Activated CD4-positive, alpha-beta memory T cell treated with anti-CD3 and anti-CD28 coated beads, Interleukin-2, amount 10 ng/mL, durations not matched to agents 7 days and 5 days (primary cell): ENCODE measurements around the gene BATF. TPM values are rescaled to one million over a fixed set of nuclear protein-coding genes. Genes with fewer than 3 reads are reported as not detected.
A peak's percentile ranks its signal among the peaks of the same experiment; 100 is the strongest.

Experiments
- CTCF ChIA-PET: fragments of 350-600 bp; sonication (Branson Sonifier 250); formaldehyde crosslinking; loops from one replicate; lab custom pipeline; 2021; ENCODE audit warnings: antibody characterized with exemption, inconsistent platforms; lab: Charles Lee
- POLR2A ChIA-PET: fragments of 350-600 bp; sonication (Branson Sonifier 250); formaldehyde crosslinking; loops from one replicate; lab custom pipeline; 2021; ENCODE audit warnings: antibody characterized with exemption; lab: Charles Lee
- DNase-seq: peaks from one replicate; pipeline ENCODE4 v3.0.0-alpha.2; 2020
- H3K27ac Mint-ChIP-seq: one replicate; pipeline ENCODE4 v1.8.0; 2021; ENCODE audit warnings: mild to moderate bottlenecking, mixed read lengths
- H3K27me3 Mint-ChIP-seq: one replicate; pipeline ENCODE4 v1.8.0; 2021; ENCODE audit warnings: mixed read lengths
- H3K36me3 Mint-ChIP-seq: one replicate; pipeline ENCODE4 v1.8.0; 2021; ENCODE audit warnings: low read depth, mixed read lengths
- H3K4me1 Mint-ChIP-seq: one replicate; pipeline ENCODE4 v1.8.0; 2021; ENCODE audit warnings: mixed read lengths
- H3K4me3 Mint-ChIP-seq: one replicate; pipeline ENCODE4 v1.8.0; 2021; ENCODE audit warnings: mild to moderate bottlenecking, mixed read lengths
- H3K9me3 Mint-ChIP-seq: one replicate; pipeline ENCODE4 v1.8.0; 2021; ENCODE audit warnings: mixed read lengths
- total RNA-seq, 2 experiments: library from RNA; stranded (reverse); gene quantifications; one replicate each; pipeline ENCODE4 v1.2.3, GENCODE V29; 2021

The BATF gene
- total RNA-seq, 2 experiments from 2014 or later: 63.0 to 66.1 TPM

- Mint-ChIP-seq H3K9me3 (no peaks in the 10 kb centered on the region), H3K4me3 (peak overlapping the region; percentile 19), H3K27ac (peak overlapping the region; percentile 99), H3K27me3 (no peaks in the 10 kb centered on the region), H3K4me1 (peaks cover 81% of the 10 kb centered on the region), H3K36me3 (peaks cover 40% of the 10 kb centered on the region)
- POLR2A ChIA-PET: interaction anchor here (1.0 to 5.6 kb wide), 9 partner anchors 10 to 50 kb away, joined by 3 to 172 read pairs (median 4); partner anchors contain the start of gene BATF
- DNase-seq: no peak
- CTCF ChIA-PET: interaction anchor here (0.7 to 5.5 kb wide), 7 partner anchors 11 to 50 kb away, joined by 3 to 41 read pairs (median 3); partner anchors contain the start of gene BATF
These were observed 16.9 kb downstream of the BATF start for GRCh38 chr14:75539162-75539560.

DNA sequence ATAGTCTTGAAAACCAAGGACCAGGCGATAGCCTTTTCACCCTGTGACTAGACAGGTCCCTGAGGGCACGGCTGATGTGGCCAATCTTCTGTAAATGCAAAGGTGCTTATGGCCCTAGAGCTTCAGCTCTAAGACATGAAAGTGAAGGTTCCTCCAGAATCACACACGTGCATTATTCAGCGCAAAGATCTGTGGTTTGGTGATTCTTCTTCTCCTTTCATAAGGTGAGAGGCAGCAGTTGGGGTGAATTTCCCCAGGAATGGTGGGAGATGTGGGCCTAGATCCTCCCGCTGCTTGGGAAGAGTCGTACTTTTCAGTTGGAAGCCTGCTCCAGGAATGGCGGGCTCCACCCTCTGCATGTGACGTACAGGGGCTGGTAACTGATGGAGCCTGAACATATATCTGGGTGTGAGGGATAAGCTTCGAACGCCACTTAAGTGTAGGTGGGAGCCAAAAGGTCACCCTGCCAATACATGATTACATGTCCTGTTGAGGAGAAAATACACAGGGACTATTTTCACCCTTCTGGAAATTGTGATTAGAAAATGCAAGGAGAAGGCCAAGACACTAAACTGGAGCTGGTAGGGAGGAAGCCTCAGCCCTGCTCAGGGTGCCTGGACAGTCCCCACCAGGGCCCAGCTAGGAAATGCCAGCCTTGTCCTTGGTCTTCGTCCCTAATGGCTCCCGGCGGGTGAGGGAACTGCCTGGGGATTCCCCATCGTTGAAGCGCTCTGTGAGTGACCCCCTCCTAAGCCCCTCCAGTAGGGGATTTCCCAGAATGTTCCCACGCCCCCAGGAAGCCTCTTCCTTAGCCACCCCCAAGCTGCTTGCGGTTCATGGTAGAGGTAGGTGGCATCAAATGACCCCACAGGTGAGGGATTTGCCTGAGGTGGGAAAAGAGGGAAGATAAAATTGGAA, 17.6 kb downstream of the BATF start:
- Mint-ChIP-seq H3K27me3 (no peaks in the 10 kb centered on the region), H3K9me3 (no peaks in the 10 kb centered on the region), H3K36me3 (peaks cover 41% of the 10 kb centered on the region), H3K4me1 (peaks cover 82% of the 10 kb centered on the region), H3K27ac (peak overlapping the region; percentile 99), H3K4me3 (peak overlapping the region; percentile 19)
- ChIA-PET POLR2A (interaction anchor here (0.7 to 5.6 kb wide), 12 partner anchors 9 to 413 kb away, joined by 3 to 172 read pairs (median 4); partner anchors contain the start of genes BATF and NEK9), CTCF (interaction anchor here (0.7 to 5.5 kb wide), 7 partner anchors 12 to 51 kb away, joined by 3 to 41 read pairs (median 3); partner anchors contain the start of gene BATF)
- no peak for DNase-seq

- no peaks in the 10 kb centered on the region for H3K27me3 Mint-ChIP-seq
- H3K27ac Mint-ChIP-seq: peak overlapping the region; percentile 99
- H3K4me3 Mint-ChIP-seq: no peak overlapping the region
- H3K9me3 Mint-ChIP-seq: no peaks in the 10 kb centered on the region
- H3K36me3 Mint-ChIP-seq: peaks cover 37% of the 10 kb centered on the region
- ChIA-PET POLR2A (interaction anchor here (0.7 to 5.6 kb wide), 9 partner anchors 9 to 414 kb away, joined by 3 to 172 read pairs (median 3); partner anchors contain the start of genes BATF and NEK9), CTCF (interaction anchor here (1.0 to 5.5 kb wide), 5 partner anchors 12 to 51 kb away, joined by 3 to 41 read pairs (median 6); partner anchors contain the start of gene BATF)
- peaks cover 81% of the 10 kb centered on the region for H3K4me1 Mint-ChIP-seq
- DNase-seq: no peak
These were observed 18.2 kb downstream of the BATF start for GRCh38 chr14:75540479-75540851.

DNA sequence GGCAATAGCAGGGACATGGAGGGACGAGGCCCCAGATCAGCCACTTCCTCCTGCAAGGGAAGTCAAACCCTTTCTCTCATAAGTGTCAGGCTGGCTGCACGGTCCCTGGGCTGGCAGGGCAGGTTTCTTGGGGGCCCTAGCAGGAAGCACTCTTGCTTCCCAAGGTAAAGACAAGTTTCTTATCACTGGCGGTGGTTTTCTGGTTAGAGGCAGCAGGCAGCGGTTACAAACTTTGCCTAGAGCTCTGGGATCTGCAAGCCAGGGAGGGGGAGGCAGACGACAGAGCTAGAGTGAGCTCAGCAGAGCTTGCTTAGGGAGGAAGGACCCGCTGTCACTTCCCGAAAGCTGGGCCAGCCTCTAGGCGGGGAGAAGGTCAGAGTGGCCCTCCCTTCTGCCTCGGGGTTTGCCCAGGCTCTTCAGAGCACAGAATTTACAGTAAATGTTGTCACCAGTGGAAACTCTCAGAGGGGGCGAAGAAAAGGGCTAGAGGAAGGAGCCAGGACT, 20.4 kb downstream of the BATF start:
- H3K4me1 Mint-ChIP-seq: peaks cover 77% of the 10 kb centered on the region
- H3K9me3 Mint-ChIP-seq: no peaks in the 10 kb centered on the region
- peak overlapping the region; percentile 99 for H3K27ac Mint-ChIP-seq
- ChIA-PET CTCF (interaction anchor here (0.6 to 5.5 kb wide), 12 partner anchors 9 to 235 kb away, joined by 3 to 41 read pairs (median 6); partner anchors contain the start of genes BATF, ERG28 and TTLL5), POLR2A (interaction anchor here (0.8 to 5.6 kb wide), 12 partner anchors 9 to 540 kb away, joined by 3 to 172 read pairs (median 6); partner anchors contain the start of genes BATF, EIF2B2 and NEK9)
- DNase-seq: peak; percentile 82
- no peaks in the 10 kb centered on the region for H3K27me3 Mint-ChIP-seq
- peak overlapping the region; percentile 57 for H3K4me3 Mint-ChIP-seq
- H3K36me3 Mint-ChIP-seq: peaks cover 44% of the 10 kb centered on the region

DNA sequence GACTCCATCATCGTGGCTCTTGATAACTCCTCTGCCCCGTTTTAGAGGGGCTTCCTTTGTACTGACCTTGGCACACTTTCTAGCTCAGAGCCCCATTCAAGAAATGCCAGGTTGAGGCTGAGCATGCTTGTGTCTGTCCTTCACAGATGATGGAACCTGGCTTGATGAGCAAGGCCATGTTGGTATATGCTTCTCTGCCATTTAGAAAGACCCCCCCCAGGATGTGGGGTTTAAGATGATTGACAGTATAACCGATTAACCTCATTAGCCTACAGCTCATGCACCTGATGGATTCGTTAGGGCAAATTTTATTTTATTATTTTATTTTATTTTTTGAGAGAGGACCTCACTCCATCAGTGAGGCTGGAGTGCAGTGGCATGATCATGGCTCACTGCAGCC, 21.0 kb downstream of the BATF start:
- peak overlapping the region; percentile 57 for H3K4me3 Mint-ChIP-seq
- peaks cover 80% of the 10 kb centered on the region for H3K4me1 Mint-ChIP-seq
- H3K27ac Mint-ChIP-seq: peak overlapping the region; percentile 99
- H3K9me3 Mint-ChIP-seq: no peaks in the 10 kb centered on the region
- ChIA-PET CTCF (interaction anchor here (1.1 to 5.5 kb wide), 11 partner anchors 10 to 118 kb away, joined by 4 to 41 read pairs (median 6); partner anchors contain the start of genes BATF, ERG28 and TTLL5), POLR2A (interaction anchor here (1.0 to 5.6 kb wide), 10 partner anchors 10 to 540 kb away, joined by 3 to 172 read pairs (median 6); partner anchors contain the start of genes BATF, EIF2B2 and NEK9)
- DNase-seq: no peak
- peaks cover 48% of the 10 kb centered on the region for H3K36me3 Mint-ChIP-seq
- H3K27me3 Mint-ChIP-seq: no peaks in the 10 kb centered on the region

DNA sequence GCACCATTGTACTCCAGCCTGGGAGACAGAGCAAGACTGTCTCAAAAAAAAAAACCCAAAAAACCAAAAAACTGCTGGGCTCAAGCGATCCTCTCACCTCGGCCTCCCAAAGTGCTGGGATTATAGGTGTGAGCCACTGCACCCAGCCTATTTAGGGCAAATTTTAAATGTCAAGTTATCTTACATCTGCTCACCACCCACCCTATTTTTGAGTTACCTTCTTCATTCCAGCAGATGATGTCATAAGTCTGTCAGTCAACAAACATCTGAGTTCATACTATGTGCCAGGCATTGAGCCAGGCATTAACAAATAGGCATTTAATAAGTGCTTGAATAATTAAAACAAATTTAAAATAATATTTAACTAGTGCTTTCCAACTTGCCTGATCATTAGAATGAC, 21.5 kb downstream of the BATF start:
- Mint-ChIP-seq H3K27me3 (no peaks in the 10 kb centered on the region), H3K9me3 (no peaks in the 10 kb centered on the region), H3K4me1 (peaks cover 81% of the 10 kb centered on the region), H3K36me3 (peaks cover 50% of the 10 kb centered on the region), H3K27ac (peak overlapping the region; percentile 99), H3K4me3 (peak overlapping the region; percentile 11)
- POLR2A ChIA-PET: interaction anchor here (1.1 to 5.6 kb wide), 6 partner anchors 13 to 541 kb away, joined by 3 to 172 read pairs (median 10); partner anchors contain the start of genes BATF and EIF2B2
- DNase-seq: no peak
- CTCF ChIA-PET: interaction anchor here (1.1 to 5.5 kb wide), 6 partner anchors 17 to 55 kb away, joined by 3 to 41 read pairs (median 6); no protein-coding TSS in a partner anchor

DNA sequence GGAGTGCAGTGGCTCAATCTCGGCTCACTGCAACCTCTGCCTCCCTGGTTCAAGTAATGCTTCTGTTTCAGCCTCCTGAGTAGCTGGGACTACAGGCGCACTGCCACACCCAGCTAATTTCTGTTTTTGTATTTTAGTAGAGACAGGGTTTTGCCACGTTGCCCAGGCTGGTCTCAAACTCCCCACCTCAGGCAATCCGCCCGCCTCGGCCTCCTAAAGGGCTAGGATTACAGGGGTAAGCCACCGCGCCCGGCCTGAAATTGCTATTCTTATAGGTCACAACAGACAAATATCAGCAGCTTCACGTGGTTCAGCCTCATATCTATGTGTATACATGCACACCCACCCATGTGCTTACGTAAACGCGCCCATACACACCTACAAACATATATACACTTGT, 23.6 kb downstream of the BATF start:
- Mint-ChIP-seq H3K27ac (no peak overlapping the region), H3K9me3 (no peaks in the 10 kb centered on the region), H3K27me3 (no peaks in the 10 kb centered on the region), H3K36me3 (peaks cover 47% of the 10 kb centered on the region), H3K4me1 (peaks cover 72% of the 10 kb centered on the region), H3K4me3 (no peak overlapping the region)
- CTCF ChIA-PET: no interaction called here
- DNase-seq: no peak
- POLR2A ChIA-PET: interaction anchor here (1.2 to 1.3 kb wide), 2 partner anchors 11 to 16 kb away, joined by 3 read pairs; no protein-coding TSS in a partner anchor

DNA sequence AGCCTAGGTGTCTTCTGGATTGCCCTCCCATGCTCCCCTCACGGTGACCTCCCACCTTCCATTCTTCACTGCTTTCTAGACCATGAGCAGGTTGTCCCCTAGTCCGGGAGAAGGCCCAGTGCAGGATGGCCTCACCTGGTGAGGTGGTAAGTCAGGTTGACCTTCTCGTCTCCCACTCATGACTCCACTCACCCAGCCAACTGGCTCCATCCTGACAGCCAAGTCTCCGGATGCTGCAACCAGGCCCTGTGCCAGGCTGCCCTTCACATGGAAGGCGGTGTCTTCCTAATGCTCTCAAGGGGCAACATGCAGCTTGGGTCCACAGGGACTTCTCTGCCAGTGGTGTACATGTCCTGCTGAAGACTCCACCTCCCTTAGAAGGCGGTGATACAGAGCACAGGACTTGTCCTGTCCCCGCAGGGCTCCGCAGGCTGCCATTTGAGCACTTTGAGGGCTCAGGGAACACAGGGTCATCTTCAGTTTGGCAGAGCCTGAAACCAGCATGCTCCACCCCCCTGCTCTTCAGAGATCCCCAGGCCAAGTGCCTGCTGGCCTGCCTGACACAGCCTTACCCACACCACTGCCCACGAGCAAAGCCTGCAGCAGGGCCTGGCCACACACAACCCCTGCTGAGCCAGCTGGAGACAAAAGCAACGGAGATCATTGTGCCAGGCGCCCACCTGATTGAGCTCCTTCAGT, 25.4 kb downstream of the BATF start:
- Mint-ChIP-seq H3K4me1 (peaks cover 66% of the 10 kb centered on the region), H3K27ac (peak overlapping the region; percentile 11), H3K27me3 (no peaks in the 10 kb centered on the region), H3K36me3 (peaks cover 47% of the 10 kb centered on the region), H3K4me3 (no peak overlapping the region), H3K9me3 (no peaks in the 10 kb centered on the region)
- CTCF ChIA-PET: interaction anchor here (1.5 to 2.8 kb wide), 2 partner anchors 13 to 28 kb away, joined by 4 to 14 read pairs; no protein-coding TSS in a partner anchor
- DNase-seq: no peak
- POLR2A ChIA-PET: interaction anchor here (1.0 to 1.4 kb wide), 3 partner anchors 23 to 33 kb away, joined by 3 read pairs; no protein-coding TSS in a partner anchor

DNA sequence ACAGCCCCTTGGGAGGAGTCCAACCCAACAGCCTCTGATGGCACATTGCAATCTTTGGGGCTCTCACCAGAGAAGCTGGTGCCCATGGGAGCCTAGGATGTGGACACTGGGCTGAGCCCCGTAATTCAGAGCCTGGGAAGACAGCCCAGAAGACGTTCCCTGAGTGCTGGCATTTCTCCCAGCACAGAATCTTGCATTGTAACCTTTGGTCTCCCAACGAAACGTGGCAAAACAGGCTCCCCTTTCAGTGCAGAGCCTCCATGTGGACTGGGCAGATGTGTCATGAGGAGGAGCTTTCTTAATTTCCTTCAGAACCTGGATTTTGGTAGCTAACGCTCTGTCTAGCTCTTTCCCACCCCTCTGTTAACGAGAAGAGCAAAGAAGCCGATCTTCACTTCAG, 26.3 kb downstream of the BATF start:
- POLR2A ChIA-PET: interaction anchor here (0.8 to 1.4 kb wide), 7 partner anchors 9 to 33 kb away, joined by 3 to 5 read pairs (median 3); partner anchors contain the start of gene BATF
- Mint-ChIP-seq H3K9me3 (no peaks in the 10 kb centered on the region), H3K36me3 (peaks cover 47% of the 10 kb centered on the region), H3K27ac (no peak overlapping the region), H3K27me3 (no peaks in the 10 kb centered on the region), H3K4me3 (no peak overlapping the region), H3K4me1 (peaks cover 67% of the 10 kb centered on the region)
- CTCF ChIA-PET: interaction anchor here (1.2 to 2.8 kb wide), 3 partner anchors 12 to 28 kb away, joined by 3 to 14 read pairs (median 4); no protein-coding TSS in a partner anchor
- no peak for DNase-seq

DNA sequence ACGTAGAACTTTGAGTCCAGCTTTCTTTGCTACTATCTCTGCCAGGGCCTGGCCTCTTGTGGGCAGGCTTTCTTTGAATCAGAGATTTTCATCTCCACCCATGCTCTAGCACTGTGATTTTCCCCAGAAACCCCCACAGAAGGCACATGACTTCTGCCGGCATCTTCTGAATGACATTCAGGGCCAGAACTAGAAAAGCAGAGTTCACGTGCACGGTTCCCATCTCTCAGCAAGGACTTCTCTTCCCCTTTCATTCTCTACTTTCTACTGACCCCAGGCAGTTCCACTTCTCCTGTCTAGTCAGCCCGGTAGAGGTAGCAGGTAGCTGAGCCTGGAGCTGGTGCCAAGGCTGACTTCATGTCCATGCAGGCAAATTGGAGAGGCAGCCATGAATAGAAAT, 26.9 kb downstream of the BATF start:
- H3K27ac Mint-ChIP-seq: peak overlapping the region; percentile 49
- H3K9me3 Mint-ChIP-seq: no peaks in the 10 kb centered on the region
- no peaks in the 10 kb centered on the region for H3K27me3 Mint-ChIP-seq
- ChIA-PET POLR2A (interaction anchor here (0.8 to 1.4 kb wide), 7 partner anchors 8 to 34 kb away, joined by 3 to 5 read pairs (median 3); partner anchors contain the start of gene BATF), CTCF (interaction anchor here (1.2 to 2.8 kb wide), 3 partner anchors 12 to 29 kb away, joined by 3 to 14 read pairs (median 4); no protein-coding TSS in a partner anchor)
- peaks cover 68% of the 10 kb centered on the region for H3K4me1 Mint-ChIP-seq
- H3K36me3 Mint-ChIP-seq: peaks cover 47% of the 10 kb centered on the region
- H3K4me3 Mint-ChIP-seq: no peak overlapping the region
- DNase-seq: no peak

DNA sequence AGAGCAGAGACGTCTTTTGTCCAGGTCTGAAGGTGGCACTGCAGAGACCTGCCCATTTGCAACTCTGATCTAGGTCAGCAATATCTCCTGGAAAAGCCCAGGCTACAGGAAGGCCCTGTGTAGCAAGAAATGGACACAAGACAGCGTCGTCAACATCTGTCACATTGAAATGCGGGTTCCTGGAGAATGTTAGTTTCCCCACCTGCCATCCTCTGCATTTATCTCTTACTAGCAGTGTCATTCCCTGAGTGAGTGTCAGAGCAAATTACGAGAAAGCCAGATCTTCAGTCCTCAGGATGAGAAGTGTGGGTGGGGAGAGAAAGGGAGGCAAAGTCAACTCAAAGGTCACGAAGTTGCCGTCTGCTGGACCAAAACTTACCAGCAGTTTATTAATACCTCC, 28.8 kb downstream of the BATF start:
- no peaks in the 10 kb centered on the region for H3K27me3 Mint-ChIP-seq
- H3K36me3 Mint-ChIP-seq: peaks cover 45% of the 10 kb centered on the region
- H3K9me3 Mint-ChIP-seq: no peaks in the 10 kb centered on the region
- H3K4me3 Mint-ChIP-seq: no peak overlapping the region
- POLR2A ChIA-PET: interaction anchor here (1.0 kb wide), 1 partner anchor 28 kb away, joined by 3 read pairs; no protein-coding TSS in a partner anchor
- CTCF ChIA-PET: no interaction called here
- DNase-seq: no peak
- H3K4me1 Mint-ChIP-seq: peaks cover 67% of the 10 kb centered on the region
- no peak overlapping the region for H3K27ac Mint-ChIP-seq
